IPS-18a (cell line): ENCODE results near the gene RCOR1.
"Not testable (repeated sequence)": the region's sequence is repeated elsewhere in the genome, so short reads cannot be mapped to it uniquely, and the experiment has no call there.

Experiments
- H3K27ac ChIP-seq: one replicate; pipeline ENCODE4 v1.5.1; 2013; ENCODE audit warnings: low read length
- H3K27me3 ChIP-seq: one replicate; pipeline ENCODE4 v1.6.1; 2013; ENCODE audit warnings: mild to moderate bottlenecking, low read length; ENCODE audit not compliant: control insufficient read depth, insufficient read depth
- H3K36me3 ChIP-seq: one replicate; pipeline ENCODE4 v1.6.1; 2013; ENCODE audit warnings: low read depth, low read length; ENCODE audit not compliant: control insufficient read depth
- H3K4me1 ChIP-seq: one replicate; pipeline ENCODE4 v1.6.1; 2013; ENCODE audit warnings: low read depth, low read length; ENCODE audit not compliant: control insufficient read depth
- H3K4me3 ChIP-seq: one replicate; pipeline ENCODE4 v1.5.1; 2013; ENCODE audit warnings: low read length
- H3K9ac ChIP-seq: one replicate; pipeline ENCODE4 v1.6.1; 2013; ENCODE audit warnings: mild to moderate bottlenecking, low read length, moderate library complexity
- H3K9me3 ChIP-seq: one replicate; pipeline ENCODE4 v1.6.1; 2013; ENCODE audit warnings: low read depth, low read length; ENCODE audit not compliant: control insufficient read depth

Gene RCOR1

DNA sequence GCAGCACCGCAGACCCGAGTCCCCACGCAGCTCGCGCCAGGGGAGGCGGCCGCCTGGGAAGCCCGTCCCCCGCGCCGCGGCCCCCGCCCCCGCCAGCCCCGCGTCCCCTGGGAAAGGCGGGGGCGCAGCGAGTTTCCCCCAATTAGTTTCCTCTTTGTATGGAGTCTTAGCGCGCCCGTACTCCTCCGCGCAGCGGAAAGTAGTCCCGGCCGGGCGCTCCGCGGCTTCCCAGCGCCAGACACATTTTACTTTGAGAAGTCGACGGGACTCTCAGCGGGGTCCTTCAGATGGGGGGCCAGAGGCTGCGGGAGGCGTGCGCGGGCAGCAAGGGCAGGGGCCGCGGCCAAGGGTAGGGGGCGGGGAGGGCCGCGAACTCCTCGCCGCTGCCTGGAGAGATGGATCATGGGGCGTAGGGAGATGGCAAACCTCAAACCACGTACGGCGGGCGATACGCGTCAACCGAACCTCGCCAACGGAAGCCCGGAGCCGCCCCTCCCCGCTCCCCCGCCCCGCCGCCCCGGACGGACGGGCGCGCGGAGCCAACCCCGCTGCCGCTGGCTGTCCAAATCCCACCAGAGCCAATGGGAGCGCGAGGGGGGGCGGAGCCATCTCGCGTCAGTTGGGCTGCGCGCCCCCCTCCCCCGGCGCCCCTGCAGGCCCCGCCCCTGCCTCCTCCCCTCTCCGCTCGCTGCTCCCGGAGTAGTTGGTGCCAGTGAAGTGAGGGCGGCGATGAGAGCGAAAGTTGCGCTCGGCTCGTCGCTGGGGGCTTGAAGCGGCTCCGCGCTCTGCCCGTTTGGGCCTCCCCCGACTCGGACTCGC, at the start of gene RCOR1:
RCOR1 (plus strand) TSS at position 706 of the 819 bp plus-strand sequence. CDS start 238 bp downstream, outside the sequence.
- Histone ChIP-seq H3K9ac (peak within 1 kb of the TSS; percentile 87), H3K4me3 (peak within 1 kb of the TSS; percentile 73), H3K9me3 (no peaks in the 10 kb centered on the region), H3K36me3 (no peaks in the 10 kb centered on the region), H3K4me1 (peaks cover 21% of the 10 kb centered on the region), H3K27ac (peak within 1 kb of the TSS; percentile 85), H3K27me3 (no peaks in the 10 kb centered on the region)

DNA sequence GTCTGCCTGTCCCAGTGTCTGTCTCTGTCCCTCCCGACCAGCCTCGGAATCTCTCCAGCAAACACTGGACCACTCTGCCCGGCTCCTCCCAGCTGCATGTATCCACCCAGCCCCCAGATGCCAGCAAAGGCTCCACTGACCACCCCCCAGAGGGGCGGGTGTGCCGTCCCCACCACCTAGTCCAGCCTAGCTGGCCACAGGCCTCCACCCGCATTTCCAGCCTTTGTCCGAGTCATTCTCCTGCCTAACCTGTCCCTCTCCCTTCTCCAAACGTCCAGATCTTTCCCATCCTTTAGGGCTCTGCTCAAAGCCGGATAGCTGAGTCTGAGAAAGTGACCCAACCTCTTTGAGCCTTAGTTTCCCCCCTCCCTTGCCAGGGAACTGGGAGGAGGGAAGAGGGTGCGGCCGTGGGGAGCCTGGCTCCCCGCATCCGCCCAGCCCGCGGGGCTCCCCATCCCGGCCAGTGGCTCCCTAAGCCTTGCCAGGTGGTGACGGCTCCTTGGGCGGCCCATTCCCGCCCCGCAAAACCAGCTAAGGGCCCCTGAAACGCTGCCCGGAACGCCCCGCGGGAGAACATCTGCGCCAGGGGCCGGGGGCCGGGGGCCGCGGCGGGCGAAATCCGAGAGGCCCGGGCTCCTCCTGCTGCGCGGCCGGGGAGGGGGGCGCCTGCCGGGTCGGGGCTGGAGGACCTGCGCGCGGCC, 48.3 kb upstream of the RCOR1 start:
- H3K27ac ChIP-seq, result no peak overlapping the region
- H3K4me1 ChIP-seq, result peaks cover 3% of the 10 kb centered on the region
- H3K9me3 ChIP-seq, result no peaks in the 10 kb centered on the region
- H3K9ac ChIP-seq, result no peak overlapping the region
- no peak overlapping the region for H3K4me3 ChIP-seq
- no peaks in the 10 kb centered on the region for H3K36me3 ChIP-seq
- H3K27me3 ChIP-seq, result peaks cover 16% of the 10 kb centered on the region

DNA sequence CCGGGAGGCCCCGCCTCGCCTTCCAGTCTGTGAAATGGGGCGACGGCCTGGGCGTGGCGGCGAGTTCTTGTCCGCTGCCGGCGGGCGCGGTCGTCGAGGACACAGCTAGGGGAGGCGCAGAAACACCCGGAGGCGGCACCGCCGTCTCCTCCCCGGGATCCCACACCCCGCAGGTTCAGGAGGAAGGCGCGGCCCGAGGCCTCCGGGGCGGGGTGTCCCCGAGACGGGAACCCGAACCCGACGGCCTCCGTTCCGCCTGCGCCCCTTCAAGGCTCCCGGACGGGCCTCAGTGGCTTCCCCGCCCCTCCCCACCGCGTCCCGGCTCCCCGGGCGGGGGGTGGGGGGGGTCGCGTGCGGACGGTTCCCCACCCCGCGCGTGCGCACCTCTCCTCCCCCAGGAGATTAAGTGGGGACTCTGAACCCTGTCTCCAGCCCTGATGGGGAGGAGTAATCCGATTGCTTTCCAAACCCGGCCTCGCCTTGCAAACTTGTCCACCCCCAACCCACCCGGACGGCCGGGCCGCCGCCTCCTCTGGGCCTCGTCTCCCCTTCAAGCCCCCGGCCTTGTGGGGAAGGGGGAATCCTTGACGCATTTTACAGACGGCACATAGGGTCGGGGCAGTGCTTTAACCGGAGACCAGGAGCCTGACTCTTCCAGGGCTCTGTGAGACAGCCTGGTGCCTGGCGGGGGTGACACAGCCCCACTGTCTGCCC, 47.5 kb upstream of the RCOR1 start:
- Histone ChIP-seq H3K9me3 (no peaks in the 10 kb centered on the region), H3K4me1 (peaks cover 3% of the 10 kb centered on the region), H3K27me3 (peaks cover 16% of the 10 kb centered on the region), H3K9ac (peak overlapping the region; percentile 1), H3K4me3 (peak overlapping the region; percentile 37), H3K27ac (no peak overlapping the region), H3K36me3 (no peaks in the 10 kb centered on the region)

DNA sequence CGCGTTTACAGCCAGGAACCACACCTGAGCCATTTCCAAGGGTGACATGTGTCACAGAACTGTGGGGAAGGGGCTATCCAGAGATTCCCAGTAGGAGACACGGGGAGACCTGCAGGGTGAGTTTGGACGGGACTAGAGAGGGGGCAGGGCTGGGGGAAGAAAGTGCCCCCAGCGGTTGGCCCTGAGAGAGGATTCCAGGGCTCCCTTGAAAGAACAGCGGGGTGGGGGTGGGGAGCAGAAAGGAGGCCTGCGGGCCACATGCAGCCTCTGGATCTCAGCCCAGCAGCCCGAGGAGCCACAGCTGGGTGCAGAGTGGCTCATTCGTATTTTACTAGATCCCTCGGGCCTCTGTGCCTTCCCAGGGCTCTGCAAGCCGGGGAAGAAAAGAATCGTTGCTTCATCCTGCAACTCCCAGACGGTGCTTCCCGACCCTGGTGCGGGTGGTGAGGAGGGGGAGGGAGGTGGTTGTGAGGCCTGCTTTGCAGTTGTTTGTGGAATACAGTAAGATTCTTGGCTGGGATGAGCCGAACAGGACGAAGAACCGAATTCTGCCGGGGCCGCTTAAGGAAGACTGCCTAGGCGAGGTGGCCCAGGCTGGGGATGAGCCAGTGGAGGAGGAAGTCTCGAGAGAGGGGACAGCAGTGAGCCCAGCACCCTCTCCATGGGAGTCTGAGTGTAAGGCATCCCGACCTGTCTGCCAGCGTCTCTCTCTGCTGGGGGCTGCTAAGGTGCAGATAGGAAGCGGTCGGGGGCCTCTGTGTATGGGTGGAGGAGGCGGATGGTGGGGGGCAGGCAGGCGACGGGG, 46.8 kb upstream of the RCOR1 start:
- Histone ChIP-seq H3K9me3 (no peaks in the 10 kb centered on the region), H3K4me3 (peak overlapping the region; percentile 37), H3K27me3 (peaks cover 16% of the 10 kb centered on the region), H3K9ac (peak overlapping the region; percentile 38), H3K4me1 (peaks cover 3% of the 10 kb centered on the region), H3K27ac (no peak overlapping the region), H3K36me3 (no peaks in the 10 kb centered on the region)

DNA sequence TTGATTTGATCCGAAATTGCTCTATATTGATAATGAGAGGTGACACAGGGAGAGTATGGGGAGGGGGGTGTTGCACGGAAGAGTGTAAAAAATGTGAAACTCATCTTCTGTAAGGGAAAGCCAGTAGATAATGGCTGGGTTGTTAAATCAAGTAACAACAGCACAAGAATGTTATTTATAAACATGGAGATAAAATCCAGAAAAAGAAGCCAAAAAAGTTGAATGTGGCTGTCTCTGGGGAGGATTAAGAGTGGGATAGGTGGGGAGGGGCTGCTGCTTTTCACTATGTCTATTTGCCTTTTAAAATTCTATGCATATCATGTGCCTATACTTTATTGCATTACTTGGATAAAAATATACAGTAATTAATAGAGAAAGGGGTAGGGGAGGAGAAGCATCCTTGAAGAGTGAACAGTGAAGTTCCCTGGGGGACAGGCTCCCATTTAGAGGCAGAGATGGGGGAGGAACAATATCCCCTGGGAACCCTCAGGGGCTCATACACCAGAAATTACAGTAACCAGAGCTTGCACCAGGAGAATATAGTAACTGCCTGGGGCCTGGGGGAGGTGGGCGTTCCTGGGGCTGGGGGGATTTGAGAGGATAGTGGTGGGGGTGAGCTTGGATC, 43.7 kb upstream of the RCOR1 start:
- no peaks in the 10 kb centered on the region for H3K9me3 ChIP-seq
- H3K4me3 ChIP-seq, result no peak overlapping the region
- H3K27me3 ChIP-seq, result peaks cover 16% of the 10 kb centered on the region
- H3K27ac ChIP-seq, result no peak overlapping the region
- no peak overlapping the region for H3K9ac ChIP-seq
- H3K4me1 ChIP-seq, result peaks cover 3% of the 10 kb centered on the region
- H3K36me3 ChIP-seq, result no peaks in the 10 kb centered on the region

GRCh38 chr14:102550927-102551401, 41.5 kb upstream of the RCOR1 start:
- not testable (repeated sequence) for H3K36me3 ChIP-seq, H3K9ac ChIP-seq, H3K27ac ChIP-seq, H3K9me3 ChIP-seq, H3K4me1 ChIP-seq, H3K4me3 ChIP-seq, H3K27me3 ChIP-seq

DNA sequence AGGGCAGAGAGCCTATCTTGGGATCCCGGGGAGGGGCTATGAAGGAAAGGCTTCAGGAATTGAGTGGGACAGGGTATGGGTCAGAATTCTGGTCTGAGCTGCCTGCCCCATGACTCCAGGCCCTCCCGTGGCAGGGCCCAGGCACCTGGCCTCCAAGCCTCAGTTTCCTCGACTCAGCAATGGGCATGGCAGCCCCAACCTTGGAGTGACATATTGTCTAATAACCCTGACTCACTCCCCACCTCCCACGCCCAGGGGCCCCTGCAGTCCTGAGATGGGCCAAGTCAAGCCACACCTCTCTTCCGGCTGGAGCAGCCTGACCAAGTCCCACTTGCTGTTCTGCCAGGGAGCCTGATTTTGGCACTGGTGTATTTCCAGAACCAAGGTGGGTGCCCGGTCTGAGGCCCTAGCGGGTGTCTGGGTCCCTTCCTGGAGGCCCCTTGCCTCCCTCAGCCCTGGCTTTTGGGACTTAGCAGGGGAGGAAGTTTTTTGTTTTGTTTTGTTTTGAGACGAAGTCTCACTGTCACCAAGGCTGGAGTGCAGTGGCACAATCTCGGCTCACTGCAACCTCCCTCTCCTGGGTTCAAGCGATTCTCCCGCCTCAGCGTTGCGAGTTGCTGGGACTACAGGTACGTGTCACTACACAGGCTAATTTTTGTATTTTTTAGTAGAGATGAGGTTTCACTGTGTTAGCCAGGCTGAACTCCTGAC, 40.3 kb upstream of the RCOR1 start:
- Histone ChIP-seq H3K27ac (no peak overlapping the region), H3K9me3 (no peaks in the 10 kb centered on the region), H3K4me3 (no peak overlapping the region), H3K27me3 (no peaks in the 10 kb centered on the region), H3K9ac (no peak overlapping the region), H3K36me3 (no peaks in the 10 kb centered on the region), H3K4me1 (no peaks in the 10 kb centered on the region)

- H3K9me3 ChIP-seq, result no peaks in the 10 kb centered on the region
- no peaks in the 10 kb centered on the region for H3K4me1 ChIP-seq
- peak overlapping the region; percentile 57 for H3K4me3 ChIP-seq
- no peaks in the 10 kb centered on the region for H3K36me3 ChIP-seq
- H3K27me3 ChIP-seq, result no peaks in the 10 kb centered on the region
- H3K9ac ChIP-seq, result peak overlapping the region; percentile 83
- peak overlapping the region; percentile 37 for H3K27ac ChIP-seq
These were observed 37.3 kb upstream of the RCOR1 start for GRCh38 chr14:102554821-102555819.

DNA sequence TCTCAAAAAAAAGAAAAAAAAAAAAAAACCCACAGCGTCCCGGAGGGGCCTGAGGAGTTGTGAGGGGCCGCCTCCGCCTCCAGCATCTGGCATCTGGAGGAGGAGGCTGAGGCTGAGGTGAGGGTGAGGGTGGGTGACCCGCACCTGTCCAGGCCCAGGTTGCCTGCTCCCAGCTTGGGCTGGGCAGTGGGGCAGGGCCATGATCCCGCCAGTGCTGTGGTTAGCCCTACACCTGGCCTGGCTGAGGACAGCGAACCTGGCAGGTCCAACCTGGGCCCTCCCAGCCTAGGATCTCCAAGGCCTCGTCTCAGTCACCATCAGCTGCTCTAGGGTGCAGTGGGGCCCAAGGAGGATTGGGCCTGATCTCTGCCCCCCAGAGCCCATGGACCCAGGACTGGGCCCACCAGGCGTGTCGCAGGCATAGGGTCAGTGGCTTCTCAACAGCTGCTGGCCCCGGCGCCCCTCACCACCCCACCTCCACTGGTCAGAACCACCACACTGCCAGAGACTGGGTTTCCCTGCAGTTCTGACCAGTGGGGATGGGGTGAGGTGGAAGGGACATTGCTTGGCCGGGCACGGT, 36.3 kb upstream of the RCOR1 start:
- Histone ChIP-seq H3K36me3 (no peaks in the 10 kb centered on the region), H3K27me3 (no peaks in the 10 kb centered on the region), H3K4me1 (no peaks in the 10 kb centered on the region), H3K9me3 (no peaks in the 10 kb centered on the region), H3K4me3 (no peak overlapping the region), H3K9ac (no peak overlapping the region), H3K27ac (no peak overlapping the region)
